Measurements from ENCODE around the gene SIGLEC5. TPM values are rescaled to one million over a fixed set of nuclear protein-coding genes. Genes with fewer than 3 reads are reported as not detected.

Gene SIGLEC5
- total and polyA plus RNA-seq, 2 experiments from 2014 or later, result not detected

DNA sequence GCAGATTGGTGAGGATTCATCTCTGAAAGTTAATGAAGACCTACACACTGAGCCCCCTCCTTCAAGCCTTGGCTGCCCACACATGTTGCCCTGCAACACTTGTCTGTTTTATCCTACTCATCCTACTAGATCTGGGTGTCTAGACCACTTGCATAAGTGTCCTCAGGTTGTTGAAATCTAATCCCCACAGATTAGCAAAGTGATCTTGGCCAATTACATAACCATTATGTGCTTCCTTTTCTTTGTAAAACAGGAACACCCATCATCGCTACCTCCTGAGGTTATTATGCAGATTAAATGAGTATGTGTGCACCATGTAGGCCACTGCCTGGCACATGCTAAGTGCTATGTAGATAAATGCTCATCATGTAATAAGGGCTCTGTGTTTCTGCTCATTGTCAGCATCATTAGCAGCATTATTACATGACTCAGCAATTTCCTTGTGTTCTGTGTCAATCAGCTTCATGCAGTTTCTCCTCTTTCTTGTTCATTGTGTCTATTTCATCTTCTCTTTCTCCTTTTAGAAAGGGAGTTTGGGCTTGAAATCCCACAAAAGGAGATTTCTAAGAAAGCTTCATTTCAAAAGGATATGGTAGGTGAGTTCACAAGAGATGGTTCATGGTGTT lies 44.0 kb downstream of the SIGLEC5 start:
- Histone ChIP-seq H3F3A (replicated peaks; ENCODE audit: low read depth) (no peaks in the 10 kb centered on the region), H3K27ac (ENCODE audit: low read depth) (no peak overlapping the region), H3K27me3 (ENCODE audit: insufficient read depth) (no peaks in the 10 kb centered on the region), H3K4me1 (ENCODE audit: insufficient read depth) (no peaks in the 10 kb centered on the region), H2AFZ (no peak overlapping the region), H3K9me2 (ENCODE audit: insufficient read depth) (peaks cover 4% of the 10 kb centered on the region; the same call in 1 of the 2 replicates), H3K79me2 (replicated peaks; ENCODE audit: insufficient read depth) (no peaks in the 10 kb centered on the region), H3K4me3 (no peak overlapping the region), H3K36me3 (ENCODE audit: insufficient read depth) (peaks cover 43% of the 10 kb centered on the region), H4K20me1 (replicated peaks; ENCODE audit: insufficient read depth) (no peaks in the 10 kb centered on the region), H3K4me2 (no peak overlapping the region)
- Mint-ChIP-seq H3K9me3 (peaks cover 36% of the 10 kb centered on the region), H3K4me3 (no peak overlapping the region), H3K27ac (no peak overlapping the region), H3K36me3 (ENCODE audit: low read depth) (peaks cover 76% of the 10 kb centered on the region), H3K27me3 (ENCODE audit: insufficient read depth, low read depth, poor library complexity) (no peaks in the 10 kb centered on the region), H3K4me1 (no peaks in the 10 kb centered on the region)
- no peak for DNase-seq (ENCODE audit: low spot score)
- TF ChIP-seq EZH2 (IDR thresholded peaks at IDR 0.05; ENCODE audit: low read depth, unreplicated experiment) (no peak), CTCF (conservative IDR thresholded peaks at IDR 0.05; ENCODE audit: low read depth in 2 of 2) (no peak), JUNB (IDR thresholded peaks at IDR 0.05; ENCODE audit: unreplicated experiment) (no peak), ZNF331 (CRISPR knock-in tag; IDR thresholded peaks at IDR 0.05; ENCODE audit: low read depth) (no peak), STAT1 (IDR thresholded peaks at IDR 0.05; ENCODE audit: unreplicated experiment) (no peak), EZH2phosphoT487 (IDR thresholded peaks at IDR 0.05; ENCODE audit: unreplicated experiment) (no peak), NANOG (IDR thresholded peaks at IDR 0.05; ENCODE audit: borderline replicate concordance) (no peak), ETS1 (IDR thresholded peaks at IDR 0.05) (no peak)
- TF ChIP-seq, protein P1, sequence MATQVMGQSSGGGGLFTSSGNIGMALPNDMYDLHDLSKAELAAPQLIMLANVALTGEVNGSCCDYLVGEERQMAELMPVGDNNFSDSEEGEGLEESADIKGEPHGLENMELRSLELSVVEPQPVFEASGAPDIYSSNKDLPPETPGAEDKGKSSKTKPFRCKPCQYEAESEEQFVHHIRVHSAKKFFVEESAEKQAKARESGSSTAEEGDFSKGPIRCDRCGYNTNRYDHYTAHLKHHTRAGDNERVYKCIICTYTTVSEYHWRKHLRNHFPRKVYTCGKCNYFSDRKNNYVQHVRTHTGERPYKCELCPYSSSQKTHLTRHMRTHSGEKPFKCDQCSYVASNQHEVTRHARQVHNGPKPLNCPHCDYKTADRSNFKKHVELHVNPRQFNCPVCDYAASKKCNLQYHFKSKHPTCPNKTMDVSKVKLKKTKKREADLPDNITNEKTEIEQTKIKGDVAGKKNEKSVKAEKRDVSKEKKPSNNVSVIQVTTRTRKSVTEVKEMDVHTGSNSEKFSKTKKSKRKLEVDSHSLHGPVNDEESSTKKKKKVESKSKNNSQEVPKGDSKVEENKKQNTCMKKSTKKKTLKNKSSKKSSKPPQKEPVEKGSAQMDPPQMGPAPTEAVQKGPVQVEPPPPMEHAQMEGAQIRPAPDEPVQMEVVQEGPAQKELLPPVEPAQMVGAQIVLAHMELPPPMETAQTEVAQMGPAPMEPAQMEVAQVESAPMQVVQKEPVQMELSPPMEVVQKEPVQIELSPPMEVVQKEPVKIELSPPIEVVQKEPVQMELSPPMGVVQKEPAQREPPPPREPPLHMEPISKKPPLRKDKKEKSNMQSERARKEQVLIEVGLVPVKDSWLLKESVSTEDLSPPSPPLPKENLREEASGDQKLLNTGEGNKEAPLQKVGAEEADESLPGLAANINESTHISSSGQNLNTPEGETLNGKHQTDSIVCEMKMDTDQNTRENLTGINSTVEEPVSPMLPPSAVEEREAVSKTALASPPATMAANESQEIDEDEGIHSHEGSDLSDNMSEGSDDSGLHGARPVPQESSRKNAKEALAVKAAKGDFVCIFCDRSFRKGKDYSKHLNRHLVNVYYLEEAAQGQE (IDR thresholded peaks at IDR 0.05; ENCODE audit: unreplicated experiment), result no peak
- TF ChIP-seq, protein P2, sequence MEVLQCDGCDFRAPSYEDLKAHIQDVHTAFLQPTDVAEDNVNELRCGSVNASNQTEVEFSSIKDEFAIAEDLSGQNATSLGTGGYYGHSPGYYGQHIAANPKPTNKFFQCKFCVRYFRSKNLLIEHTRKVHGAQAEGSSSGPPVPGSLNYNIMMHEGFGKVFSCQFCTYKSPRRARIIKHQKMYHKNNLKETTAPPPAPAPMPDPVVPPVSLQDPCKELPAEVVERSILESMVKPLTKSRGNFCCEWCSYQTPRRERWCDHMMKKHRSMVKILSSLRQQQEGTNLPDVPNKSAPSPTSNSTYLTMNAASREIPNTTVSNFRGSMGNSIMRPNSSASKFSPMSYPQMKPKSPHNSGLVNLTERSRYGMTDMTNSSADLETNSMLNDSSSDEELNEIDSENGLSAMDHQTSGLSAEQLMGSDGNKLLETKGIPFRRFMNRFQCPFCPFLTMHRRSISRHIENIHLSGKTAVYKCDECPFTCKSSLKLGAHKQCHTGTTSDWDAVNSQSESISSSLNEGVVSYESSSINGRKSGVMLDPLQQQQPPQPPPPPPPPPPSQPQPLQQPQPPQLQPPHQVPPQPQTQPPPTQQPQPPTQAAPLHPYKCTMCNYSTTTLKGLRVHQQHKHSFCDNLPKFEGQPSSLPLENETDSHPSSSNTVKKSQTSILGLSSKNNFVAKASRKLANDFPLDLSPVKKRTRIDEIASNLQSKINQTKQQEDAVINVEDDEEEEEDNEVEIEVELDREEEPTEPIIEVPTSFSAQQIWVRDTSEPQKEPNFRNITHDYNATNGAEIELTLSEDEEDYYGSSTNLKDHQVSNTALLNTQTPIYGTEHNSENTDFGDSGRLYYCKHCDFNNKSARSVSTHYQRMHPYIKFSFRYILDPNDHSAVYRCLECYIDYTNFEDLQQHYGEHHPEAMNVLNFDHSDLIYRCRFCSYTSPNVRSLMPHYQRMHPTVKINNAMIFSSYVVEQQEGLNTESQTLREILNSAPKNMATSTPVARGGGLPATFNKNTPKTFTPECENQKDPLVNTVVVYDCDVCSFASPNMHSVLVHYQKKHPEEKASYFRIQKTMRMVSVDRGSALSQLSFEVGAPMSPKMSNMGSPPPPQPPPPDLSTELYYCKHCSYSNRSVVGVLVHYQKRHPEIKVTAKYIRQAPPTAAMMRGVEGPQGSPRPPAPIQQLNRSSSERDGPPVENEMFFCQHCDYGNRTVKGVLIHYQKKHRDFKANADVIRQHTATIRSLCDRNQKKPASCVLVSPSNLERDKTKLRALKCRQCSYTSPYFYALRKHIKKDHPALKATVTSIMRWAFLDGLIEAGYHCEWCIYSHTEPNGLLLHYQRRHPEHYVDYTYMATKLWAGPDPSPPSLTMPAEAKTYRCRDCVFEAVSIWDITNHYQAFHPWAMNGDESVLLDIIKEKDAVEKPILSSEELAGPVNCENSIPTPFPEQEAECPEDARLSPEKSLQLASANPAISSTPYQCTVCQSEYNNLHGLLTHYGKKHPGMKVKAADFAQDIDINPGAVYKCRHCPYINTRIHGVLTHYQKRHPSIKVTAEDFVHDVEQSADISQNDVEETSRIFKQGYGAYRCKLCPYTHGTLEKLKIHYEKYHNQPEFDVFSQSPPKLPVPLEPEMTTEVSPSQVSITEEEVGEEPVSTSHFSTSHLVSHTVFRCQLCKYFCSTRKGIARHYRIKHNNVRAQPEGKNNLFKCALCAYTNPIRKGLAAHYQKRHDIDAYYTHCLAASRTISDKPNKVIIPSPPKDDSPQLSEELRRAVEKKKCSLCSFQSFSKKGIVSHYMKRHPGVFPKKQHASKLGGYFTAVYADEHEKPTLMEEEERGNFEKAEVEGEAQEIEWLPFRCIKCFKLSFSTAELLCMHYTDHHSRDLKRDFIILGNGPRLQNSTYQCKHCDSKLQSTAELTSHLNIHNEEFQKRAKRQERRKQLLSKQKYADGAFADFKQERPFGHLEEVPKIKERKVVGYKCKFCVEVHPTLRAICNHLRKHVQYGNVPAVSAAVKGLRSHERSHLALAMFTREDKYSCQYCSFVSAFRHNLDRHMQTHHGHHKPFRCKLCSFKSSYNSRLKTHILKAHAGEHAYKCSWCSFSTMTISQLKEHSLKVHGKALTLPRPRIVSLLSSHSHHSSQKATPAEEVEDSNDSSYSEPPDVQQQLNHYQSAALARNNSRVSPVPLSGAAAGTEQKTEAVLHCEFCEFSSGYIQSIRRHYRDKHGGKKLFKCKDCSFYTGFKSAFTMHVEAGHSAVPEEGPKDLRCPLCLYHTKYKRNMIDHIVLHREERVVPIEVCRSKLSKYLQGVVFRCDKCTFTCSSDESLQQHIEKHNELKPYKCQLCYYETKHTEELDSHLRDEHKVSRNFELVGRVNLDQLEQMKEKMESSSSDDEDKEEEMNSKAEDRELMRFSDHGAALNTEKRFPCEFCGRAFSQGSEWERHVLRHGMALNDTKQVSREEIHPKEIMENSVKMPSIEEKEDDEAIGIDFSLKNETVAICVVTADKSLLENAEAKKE (CRISPR knock-in tag; IDR thresholded peaks at IDR 0.05), result no peak
- no peak for ATAC-seq
